Choroid plexus epithelial cell (primary cell): Measurements from ENCODE around the gene CRY2.

Experiments
- DNase-seq: peaks from one replicate; pipeline ENCODE4 v3.0.0-alpha.2; 2010; ENCODE audit warnings: low read depth
- H3K4me3 ChIP-seq: 2 replicates; pipeline ENCODE4 v1.5.1; 2011; ENCODE audit warnings: low read depth, mild to moderate bottlenecking, control low read depth, low read length, moderate library complexity
- CTCF ChIP-seq: conservative IDR thresholded peaks from 2 replicates; pipeline ENCODE4 v1.5.1; 2011; ENCODE audit warnings: low read depth, mild to moderate bottlenecking, control low read depth, inconsistent platforms, low read length, moderate library complexity

Gene CRY2

DNA sequence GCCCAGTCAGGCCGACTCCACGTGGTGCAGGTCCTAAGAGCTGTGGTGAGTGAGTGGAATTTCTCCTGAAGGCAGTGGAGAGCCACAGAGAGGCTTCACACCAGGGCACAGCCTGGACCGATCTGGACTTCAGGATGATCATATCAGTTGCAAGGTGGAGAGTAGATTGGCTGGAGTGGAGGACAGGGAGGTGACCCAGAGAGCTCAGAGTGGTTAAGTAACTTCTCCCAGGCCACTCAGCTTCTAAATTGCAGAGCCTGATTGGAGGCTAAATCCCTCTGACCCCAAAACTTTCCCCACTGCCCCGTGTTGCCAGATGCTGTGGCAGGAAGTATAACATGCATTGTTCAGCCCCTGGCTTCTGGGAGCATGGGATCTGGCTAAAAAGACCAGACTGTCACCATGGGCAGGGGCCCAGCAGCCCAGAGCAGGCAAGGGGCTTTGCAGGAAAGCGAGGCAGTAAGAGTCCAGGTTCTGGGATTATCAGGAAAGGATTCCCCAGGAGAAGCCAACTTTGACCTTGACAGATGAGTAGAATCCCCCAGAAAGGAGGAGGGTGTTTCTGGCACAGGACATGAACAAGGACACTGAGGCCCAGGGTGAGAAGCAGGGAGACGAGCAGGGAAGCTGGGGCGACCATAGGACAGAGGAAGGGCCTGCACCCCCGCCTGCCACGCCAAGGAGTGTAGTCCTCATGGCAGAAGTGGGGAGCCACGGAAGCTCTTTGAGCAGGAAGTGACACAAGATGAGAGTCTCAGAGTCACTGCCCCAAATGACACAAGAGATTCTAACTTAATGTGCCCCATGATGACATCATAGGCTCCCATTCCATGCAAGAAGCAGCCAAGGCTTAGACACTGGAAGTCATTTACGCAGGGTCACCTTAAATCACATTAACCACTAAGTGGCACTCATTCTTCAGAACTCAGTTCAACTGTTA is 37.5 kb upstream of the CRY2 start:
- no peak for TF ChIP-seq CTCF
- DNase-seq, result peak; percentile 33
- no peak overlapping the region for H3K4me3 ChIP-seq

DNA sequence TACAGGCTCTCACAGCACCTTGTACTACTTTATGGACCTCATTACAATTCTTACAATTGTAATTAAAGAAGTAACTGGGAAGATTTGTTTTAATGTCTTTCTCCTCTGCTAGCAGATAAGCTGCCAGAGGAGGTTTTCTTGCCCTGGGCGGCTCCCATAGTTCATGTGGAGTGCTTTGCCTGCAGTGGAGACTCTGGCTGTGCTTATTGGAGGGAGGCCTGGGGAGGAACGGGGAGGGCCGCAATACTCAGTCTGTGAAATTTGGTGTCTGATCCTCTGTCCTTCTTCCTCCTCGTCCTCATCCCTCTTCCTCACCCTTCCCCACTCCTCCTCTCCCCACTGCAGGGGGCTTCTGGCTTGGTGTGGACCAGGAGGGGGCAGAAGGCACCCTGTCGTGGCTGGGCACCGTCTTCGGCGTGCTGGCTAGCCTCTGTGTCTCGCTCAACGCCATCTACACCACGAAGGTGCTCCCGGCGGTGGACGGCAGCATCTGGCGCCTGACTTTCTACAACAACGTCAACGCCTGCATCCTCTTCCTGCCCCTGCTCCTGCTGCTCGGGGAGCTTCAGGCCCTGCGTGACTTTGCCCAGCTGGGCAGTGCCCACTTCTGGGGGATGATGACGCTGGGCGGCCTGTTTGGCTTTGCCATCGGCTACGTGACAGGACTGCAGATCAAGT is 36.7 kb upstream of the CRY2 start:
- DNase-seq, result no peak
- no peak overlapping the region for H3K4me3 ChIP-seq
- no peak for TF ChIP-seq CTCF

DNA sequence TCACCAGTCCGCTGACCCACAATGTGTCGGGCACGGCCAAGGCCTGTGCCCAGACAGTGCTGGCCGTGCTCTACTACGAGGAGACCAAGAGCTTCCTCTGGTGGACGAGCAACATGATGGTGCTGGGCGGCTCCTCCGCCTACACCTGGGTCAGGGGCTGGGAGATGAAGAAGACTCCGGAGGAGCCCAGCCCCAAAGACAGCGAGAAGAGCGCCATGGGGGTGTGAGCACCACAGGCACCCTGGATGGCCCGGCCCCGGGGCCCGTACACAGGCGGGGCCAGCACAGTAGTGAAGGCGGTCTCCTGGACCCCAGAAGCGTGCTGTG is 36.2 kb upstream of the CRY2 start:
- TF ChIP-seq CTCF, result no peak
- no peak overlapping the region for H3K4me3 ChIP-seq
- no peak for DNase-seq

GRCh38 chr11:45811571-45812290 is 35.5 kb upstream of the CRY2 start:
- DNase-seq, result no peak
- no peak for TF ChIP-seq CTCF
- H3K4me3 ChIP-seq, result no peak overlapping the region

DNA sequence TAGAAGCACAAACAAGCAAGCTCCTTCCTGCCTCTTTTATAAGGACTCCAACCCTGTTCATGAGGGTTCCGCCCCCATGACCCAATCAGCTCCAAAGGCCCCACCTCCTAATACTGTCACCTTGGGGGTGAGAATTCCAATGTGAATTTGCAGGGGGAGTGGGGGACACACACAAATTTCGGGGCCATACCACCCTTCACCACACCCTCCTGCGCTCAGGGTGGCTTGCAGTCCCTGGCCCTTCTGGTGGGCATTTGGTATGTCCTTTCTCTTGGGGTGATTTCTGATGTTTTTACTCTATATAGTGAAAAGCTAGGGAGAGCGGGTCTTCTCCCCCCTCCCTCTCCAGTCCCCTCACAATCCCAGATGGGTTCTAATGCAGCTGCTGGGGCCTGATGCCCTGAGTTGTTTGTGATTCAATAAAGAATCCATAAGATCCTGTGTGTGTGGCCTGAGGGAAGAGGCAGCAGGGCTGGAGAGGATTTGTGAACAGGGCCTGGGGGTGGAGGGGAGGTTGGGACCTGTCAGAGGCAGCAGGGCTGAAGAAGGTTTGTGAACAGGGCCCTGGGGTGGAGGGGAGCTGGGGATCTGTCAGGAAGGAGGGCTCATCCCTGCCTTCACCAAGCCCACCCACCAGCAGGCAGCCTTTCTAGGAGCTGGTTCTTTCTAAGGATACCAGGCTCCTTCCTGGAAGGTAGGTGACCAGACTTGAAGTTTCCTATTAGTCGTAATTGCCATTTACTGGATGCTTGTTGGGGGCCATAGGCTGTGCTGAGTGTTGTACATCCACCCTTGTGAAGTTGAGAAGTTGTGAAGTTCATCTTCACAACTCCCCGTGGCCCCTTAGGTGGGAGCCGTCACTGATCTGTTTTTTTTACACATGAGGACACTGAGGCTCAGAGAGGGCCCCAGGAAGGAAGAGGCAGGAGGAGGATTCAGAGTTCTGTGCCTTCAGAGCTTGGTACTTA is 34.4 kb upstream of the CRY2 start:
- DNase-seq, result no peak
- TF ChIP-seq CTCF, result no peak
- H3K4me3 ChIP-seq, result no peak overlapping the region

DNA sequence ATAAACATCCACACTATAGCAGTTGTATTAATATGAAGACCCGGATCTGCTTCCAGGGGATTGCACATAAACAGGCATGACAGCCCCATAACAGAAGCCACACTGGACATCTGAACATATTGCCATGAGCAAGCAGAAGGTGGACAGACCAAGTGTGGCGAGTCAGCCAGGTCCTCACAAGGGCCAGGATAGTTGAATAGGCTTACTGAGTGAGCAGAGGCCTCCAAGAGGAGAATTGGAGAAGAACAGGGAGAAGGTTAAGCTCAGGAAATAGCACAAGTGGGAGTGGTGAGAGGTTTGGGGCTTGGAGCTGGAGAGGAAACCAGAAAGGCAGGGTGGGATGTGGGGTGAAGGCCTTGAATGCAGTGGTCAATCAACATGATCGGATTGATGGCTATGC is 31.5 kb upstream of the CRY2 start:
- peak; percentile 55 for DNase-seq
- peak; percentile 31 for TF ChIP-seq CTCF
- H3K4me3 ChIP-seq, result no peak overlapping the region
